WERI-Rb-1 (cell line): Measurements from ENCODE around the gene TMUB1.

Experiments
- DNase-seq: peaks from one replicate; pipeline ENCODE4 v3.0.0-alpha.2; 2020
- H3K27ac ChIP-seq: fragments of 250-450 bp; sonication (Bioruptor Pico); 2 replicates; pipeline ENCODE4 v1.5.1; 2020; ENCODE audit warnings: mild to moderate bottlenecking, moderate library complexity
- H3K27me3 ChIP-seq: fragments of 250-450 bp; sonication (Bioruptor Pico); 2 replicates; pipeline ENCODE4 v1.5.1; 2021; ENCODE audit warnings: mild to moderate bottlenecking, low read depth, moderate library complexity; ENCODE audit not compliant: insufficient read depth, severe bottlenecking
- H3K36me3 ChIP-seq: fragments of 250-450 bp; sonication (Bioruptor Pico); 2 replicates; pipeline ENCODE4 v1.5.1; 2020; ENCODE audit warnings: mild to moderate bottlenecking, moderate library complexity
- H3K4me3 ChIP-seq: 2 replicates; pipeline ENCODE4 v1.5.1; 2011; ENCODE audit warnings: low read depth, mild to moderate bottlenecking, control low read depth, low read length
- H3K9me3 ChIP-seq: fragments of 250-450 bp; sonication (Bioruptor Pico); 2 replicates; pipeline ENCODE4 v1.5.1; 2021; ENCODE audit warnings: mild to moderate bottlenecking, moderate library complexity; ENCODE audit not compliant: severe bottlenecking
- TF ChIP-seq, protein P1 (sequence below): IDR thresholded peaks from 2 replicates; pipeline ENCODE4 v1.5.1; 2011; ENCODE audit warnings: low read depth, mild to moderate bottlenecking, control low read depth, inconsistent platforms, low read length

Gene TMUB1

GRCh38 chr7:151115836-151116418, 32.6 kb upstream of the TMUB1 start:
- DNase-seq, result no peak
- no peak overlapping the region for H3K4me3 ChIP-seq
- H3K9me3 ChIP-seq, result no peaks in the 10 kb centered on the region
- no peaks in the 10 kb centered on the region for H3K27me3 ChIP-seq
- TF ChIP-seq, protein P1, sequence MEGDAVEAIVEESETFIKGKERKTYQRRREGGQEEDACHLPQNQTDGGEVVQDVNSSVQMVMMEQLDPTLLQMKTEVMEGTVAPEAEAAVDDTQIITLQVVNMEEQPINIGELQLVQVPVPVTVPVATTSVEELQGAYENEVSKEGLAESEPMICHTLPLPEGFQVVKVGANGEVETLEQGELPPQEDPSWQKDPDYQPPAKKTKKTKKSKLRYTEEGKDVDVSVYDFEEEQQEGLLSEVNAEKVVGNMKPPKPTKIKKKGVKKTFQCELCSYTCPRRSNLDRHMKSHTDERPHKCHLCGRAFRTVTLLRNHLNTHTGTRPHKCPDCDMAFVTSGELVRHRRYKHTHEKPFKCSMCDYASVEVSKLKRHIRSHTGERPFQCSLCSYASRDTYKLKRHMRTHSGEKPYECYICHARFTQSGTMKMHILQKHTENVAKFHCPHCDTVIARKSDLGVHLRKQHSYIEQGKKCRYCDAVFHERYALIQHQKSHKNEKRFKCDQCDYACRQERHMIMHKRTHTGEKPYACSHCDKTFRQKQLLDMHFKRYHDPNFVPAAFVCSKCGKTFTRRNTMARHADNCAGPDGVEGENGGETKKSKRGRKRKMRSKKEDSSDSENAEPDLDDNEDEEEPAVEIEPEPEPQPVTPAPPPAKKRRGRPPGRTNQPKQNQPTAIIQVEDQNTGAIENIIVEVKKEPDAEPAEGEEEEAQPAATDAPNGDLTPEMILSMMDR, result no peak
- peaks cover 58% of the 10 kb centered on the region for H3K36me3 ChIP-seq
- H3K27ac ChIP-seq, result no peak overlapping the region

- TF ChIP-seq, protein P1, result no peak
- DNase-seq, result no peak
- Histone ChIP-seq H3K27me3 (no peaks in the 10 kb centered on the region), H3K4me3 (no peak overlapping the region), H3K27ac (no peak overlapping the region), H3K36me3 (peaks cover 51% of the 10 kb centered on the region), H3K9me3 (no peaks in the 10 kb centered on the region)
Measured at GRCh38 chr7:151115121-151115835, 32.0 kb upstream of the TMUB1 start.

DNA sequence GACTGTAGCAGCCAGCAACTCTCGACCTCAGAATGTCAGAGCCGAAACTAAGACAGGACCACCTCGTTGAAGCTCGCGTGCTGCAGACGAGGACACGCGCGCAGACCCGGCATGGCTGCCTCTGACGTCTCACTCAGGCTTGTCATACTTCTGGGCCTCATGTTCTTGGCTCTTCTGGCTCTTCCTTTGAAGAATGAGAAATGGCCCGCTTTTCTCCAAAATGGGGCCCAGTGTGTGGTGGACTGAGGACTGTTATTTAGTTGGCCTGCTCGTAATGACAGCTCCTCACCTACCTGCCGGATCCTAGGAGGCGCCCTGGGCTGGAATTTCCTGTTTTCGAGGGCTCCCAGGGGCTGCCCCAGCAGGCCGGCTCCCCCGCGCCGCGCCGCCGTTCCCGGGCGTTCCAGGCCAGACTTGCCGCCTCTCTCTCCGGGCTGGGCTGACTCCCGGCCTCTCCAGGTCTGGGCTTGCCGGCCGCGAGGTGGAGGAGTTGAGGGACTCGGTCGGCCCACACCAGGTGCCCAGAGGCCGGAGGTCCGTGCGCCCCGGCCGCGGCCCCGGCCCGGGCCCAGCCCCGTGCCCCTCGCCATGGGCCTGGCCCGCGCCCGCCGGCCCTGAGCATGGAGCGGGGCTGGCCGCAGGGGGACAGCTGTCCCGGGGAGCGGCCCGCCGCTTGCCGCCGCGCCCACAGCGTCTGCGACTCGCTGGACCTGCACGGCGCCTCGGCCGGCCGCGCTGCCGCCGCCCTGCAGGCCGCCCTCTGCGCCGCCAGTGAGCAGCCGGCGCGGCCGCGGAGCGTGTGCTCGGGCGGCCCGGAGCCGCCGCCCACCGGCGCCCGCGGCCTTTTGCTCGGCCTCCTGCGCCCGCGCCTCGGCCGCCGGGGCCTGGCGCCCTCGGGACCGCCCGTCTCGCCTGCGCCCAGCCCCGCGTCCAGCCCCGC, 31.1 kb upstream of the TMUB1 start:
- Histone ChIP-seq H3K36me3 (peaks cover 43% of the 10 kb centered on the region), H3K27me3 (no peaks in the 10 kb centered on the region), H3K27ac (no peak overlapping the region), H3K4me3 (no peak overlapping the region), H3K9me3 (no peaks in the 10 kb centered on the region)
- DNase-seq, result no peak
- TF ChIP-seq, protein P1, result no peak

- H3K36me3 ChIP-seq, result peaks cover 34% of the 10 kb centered on the region
- no peak for DNase-seq
- H3K9me3 ChIP-seq, result no peaks in the 10 kb centered on the region
- H3K27ac ChIP-seq, result no peak overlapping the region
- TF ChIP-seq, protein P1, result no peak
- no peak overlapping the region for H3K4me3 ChIP-seq
- no peaks in the 10 kb centered on the region for H3K27me3 ChIP-seq
Measured at GRCh38 chr7:151113344-151114150, 30.3 kb upstream of the TMUB1 start.

GRCh38 chr7:151110941-151111645, 27.8 kb upstream of the TMUB1 start:
- peaks cover 18% of the 10 kb centered on the region for H3K36me3 ChIP-seq
- no peaks in the 10 kb centered on the region for H3K27me3 ChIP-seq
- TF ChIP-seq, protein P1, result peak; percentile 93
- H3K4me3 ChIP-seq, result no peak overlapping the region
- H3K9me3 ChIP-seq, result no peaks in the 10 kb centered on the region
- H3K27ac ChIP-seq, result no peak overlapping the region
- DNase-seq, result peak; percentile 72
